Measurements from ENCODE around the gene PLET1. TPM values are rescaled to one million over a fixed set of nuclear protein-coding genes. Genes with fewer than 3 reads are reported as not detected.

Gene PLET1, protein sequence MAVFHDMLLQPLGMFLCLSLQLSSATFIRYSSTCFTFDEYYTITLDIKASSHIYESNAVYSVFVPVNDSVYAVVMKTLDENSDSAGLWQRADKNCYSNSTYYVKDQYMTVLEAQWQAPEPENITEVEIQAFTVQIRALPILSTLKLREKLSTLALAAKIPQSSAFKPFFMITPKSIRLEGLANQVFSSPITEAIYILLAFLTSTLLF
- total RNA-seq (2021): not detected in 2 replicates
- long read RNA-seq: 0 reads

DNA sequence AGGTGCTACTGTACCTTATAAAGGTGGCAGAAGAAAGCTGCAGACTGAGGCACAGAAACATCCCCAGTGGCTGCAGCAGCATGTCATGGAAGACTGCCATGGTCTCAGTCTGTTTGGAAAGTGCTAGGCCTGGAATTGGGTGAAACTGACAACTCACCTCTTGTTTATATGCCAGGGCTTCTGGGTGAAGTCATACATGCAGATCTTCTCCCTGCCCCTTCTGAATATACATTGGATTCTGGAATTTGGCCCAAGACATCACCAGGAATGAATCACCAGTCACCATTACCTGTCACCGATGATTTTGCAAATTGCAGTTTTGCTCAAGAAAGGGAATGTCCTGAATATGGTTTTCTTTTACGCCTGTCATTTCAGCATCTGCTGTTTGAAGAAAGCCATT lies at the start of gene PLET1:
PLET1 (minus strand) TSS at position 371 of the 400 bp plus-strand sequence; CDS start at position 100, 271 bp downstream.
- H2AFZ ChIP-seq (ENCODE audit: low read length): no peak within 1 kb of the TSS
- H3K18ac ChIP-seq (ENCODE audit: insufficient read length, low read depth, low read length): no peak within 1 kb of the TSS
- H2BK15ac ChIP-seq (ENCODE audit: low read depth, low read length): no peak within 1 kb of the TSS
- no CpG with 5 or more reads among the region's 2 CpGs for WGBS (ENCODE audit: extremely low coverage, insufficient read length, low lambda C conversion rate)
- no peak within 1 kb of the TSS for H4K8ac ChIP-seq (replicated peaks; ENCODE audit: insufficient read length, low read depth, low read length)
- no peak within 1 kb of the TSS for H3K56ac ChIP-seq (ENCODE audit: insufficient read length, low read depth, low read length)
- no peaks in the 10 kb centered on the region for H4K20me1 ChIP-seq (ENCODE audit: control insufficient read depth, insufficient read depth, insufficient read length)
- H2BK20ac ChIP-seq (ENCODE audit: low read depth, low read length, poor library complexity, severe bottlenecking): no peak within 1 kb of the TSS
- no peaks in the 10 kb centered on the region for H3K9me3 ChIP-seq (ENCODE audit: control insufficient read depth, low read depth, low read length)
- no peaks in the 10 kb centered on the region for H3K23me2 ChIP-seq (ENCODE audit: insufficient read length, low read depth, low read length, poor library complexity, severe bottlenecking)
- H2BK12ac ChIP-seq (ENCODE audit: insufficient read length, low read depth, low read length): no peak within 1 kb of the TSS
- H3K27me3 ChIP-seq (ENCODE audit: insufficient read depth, low read length): no peaks in the 10 kb centered on the region
- H3K4me3 Mint-ChIP-seq: no peak within 1 kb of the TSS
- no peak within 1 kb of the TSS for H2AK5ac ChIP-seq (ENCODE audit: insufficient read length, low read length)
- no peaks in the 10 kb centered on the region for H3K4me1 ChIP-seq (ENCODE audit: insufficient read depth, low read length)
- H3K4me2 ChIP-seq (ENCODE audit: insufficient read depth, insufficient read length, low read length): no peak within 1 kb of the TSS
- H3K36me3 Mint-ChIP-seq (ENCODE audit: insufficient read depth in 1 of 3, low read depth in 3 of 3): no peaks in the 10 kb centered on the region
- H3K79me2 ChIP-seq (ENCODE audit: insufficient read depth, low read length): no peaks in the 10 kb centered on the region
- TF ChIP-seq, protein P1, sequence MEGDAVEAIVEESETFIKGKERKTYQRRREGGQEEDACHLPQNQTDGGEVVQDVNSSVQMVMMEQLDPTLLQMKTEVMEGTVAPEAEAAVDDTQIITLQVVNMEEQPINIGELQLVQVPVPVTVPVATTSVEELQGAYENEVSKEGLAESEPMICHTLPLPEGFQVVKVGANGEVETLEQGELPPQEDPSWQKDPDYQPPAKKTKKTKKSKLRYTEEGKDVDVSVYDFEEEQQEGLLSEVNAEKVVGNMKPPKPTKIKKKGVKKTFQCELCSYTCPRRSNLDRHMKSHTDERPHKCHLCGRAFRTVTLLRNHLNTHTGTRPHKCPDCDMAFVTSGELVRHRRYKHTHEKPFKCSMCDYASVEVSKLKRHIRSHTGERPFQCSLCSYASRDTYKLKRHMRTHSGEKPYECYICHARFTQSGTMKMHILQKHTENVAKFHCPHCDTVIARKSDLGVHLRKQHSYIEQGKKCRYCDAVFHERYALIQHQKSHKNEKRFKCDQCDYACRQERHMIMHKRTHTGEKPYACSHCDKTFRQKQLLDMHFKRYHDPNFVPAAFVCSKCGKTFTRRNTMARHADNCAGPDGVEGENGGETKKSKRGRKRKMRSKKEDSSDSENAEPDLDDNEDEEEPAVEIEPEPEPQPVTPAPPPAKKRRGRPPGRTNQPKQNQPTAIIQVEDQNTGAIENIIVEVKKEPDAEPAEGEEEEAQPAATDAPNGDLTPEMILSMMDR (conservative IDR thresholded peaks at IDR 0.05): no peak
- H3K27ac Mint-ChIP-seq: no peak within 1 kb of the TSS
- no peaks in the 10 kb centered on the region for H3K4me1 Mint-ChIP-seq
- H4K5ac ChIP-seq (ENCODE audit: insufficient read length, low read depth, low read length): no peak within 1 kb of the TSS
- no peak within 1 kb of the TSS for H2BK5ac ChIP-seq (ENCODE audit: insufficient read length, low read length)
- no peak within 1 kb of the TSS for H3K23ac ChIP-seq (ENCODE audit: insufficient read length, low read depth, low read length)
- no peak for DNase-seq
- H3K4ac ChIP-seq (ENCODE audit: low read depth, low read length): no peak within 1 kb of the TSS
- H3K27ac ChIP-seq (ENCODE audit: insufficient read length, low read depth, low read length): no peak within 1 kb of the TSS
- no peak within 1 kb of the TSS for H2BK120ac ChIP-seq (ENCODE audit: low read depth, low read length, poor library complexity, severe bottlenecking)
- no peaks in the 10 kb centered on the region for H3K79me1 ChIP-seq (ENCODE audit: insufficient read depth, low read depth, low read length, poor library complexity, severe bottlenecking)
- H3T11ph ChIP-seq (ENCODE audit: low read length): no peak within 1 kb of the TSS
- H3K14ac ChIP-seq (ENCODE audit: insufficient read depth, low read length): no peak within 1 kb of the TSS
- no peak within 1 kb of the TSS for H4K91ac ChIP-seq (ENCODE audit: insufficient read length, low read depth, low read length)
- H3K9ac ChIP-seq (ENCODE audit: extremely low read depth, insufficient read length, low read length): no peak within 1 kb of the TSS
- H3K9me3 Mint-ChIP-seq: no peaks in the 10 kb centered on the region; a peak in 1 of 5 replicates
- peaks cover 8% of the 10 kb centered on the region for H3K27me3 Mint-ChIP-seq (ENCODE audit: low read depth)
